SK-N-SH (cell line): ENCODE results near the gene CISD1. TPM values are rescaled to one million over a fixed set of nuclear protein-coding genes. Genes with fewer than 3 reads are reported as not detected.
"Not testable (repeated sequence)": the region's sequence is repeated elsewhere in the genome, so short reads cannot be mapped to it uniquely, and the experiment has no call there.

Experiments
- CTCF ChIA-PET: fragments of 300-600, 350-600 bp; formaldehyde crosslinking; extraction: SDS; loops from one replicate; lab custom pipeline; 2021; lab: Yijun Ruan, JAX
- POLR2A ChIA-PET: fragments of 350-600 bp; sonication (Branson Sonifier 250); formaldehyde crosslinking; extraction: SDS; loops from one replicate; lab custom pipeline; 2020; ENCODE audit warnings: antibody characterized with exemption, inconsistent platforms; lab: Yijun Ruan, JAX
- DNase-seq: peaks from one replicate; pipeline ENCODE4 v3.0.0; 2012
- H2AFZ ChIP-seq: fragments of 200-600 bp; sonication (generic); 2 replicates; pipeline ENCODE4 v1.8.1; 2016; ENCODE audit warnings: antibody characterized with exemption, mild to moderate bottlenecking, low read depth
- H3F3A ChIP-seq: fragments of 200-600 bp; sonication (generic); replicated peaks from 2 replicates; pipeline ENCODE3; 2016; ENCODE audit warnings: antibody characterized with exemption, mild to moderate bottlenecking; ENCODE audit not compliant: insufficient read depth
- H3K27ac ChIP-seq, 2 experiments: fragments of 200-500 bp in 1 of 2; fragments of 200-600 bp in 1 of 2; sonication (Bioruptor generic) in 1 of 2; sonication (generic), shearing (Covaris generic) in 1 of 2; 2 replicates each; pipeline versions ENCODE4 v1.5.1 to v1.6.1; 2014 to 2016; ENCODE audit warnings: low read depth in 2 of 2, inconsistent platforms in 1 of 2, low read length in 1 of 2, mild to moderate bottlenecking in 1 of 2, mixed read lengths in 1 of 2
- H3K27me3 ChIP-seq: fragments of 200-600 bp; sonication (generic), shearing (Covaris generic); 2 replicates; pipeline ENCODE4 v1.6.1; 2016; ENCODE audit warnings: mixed run types; ENCODE audit not compliant: insufficient read depth
- H3K36me3 ChIP-seq, 2 experiments: fragments of 200-500 bp in 1 of 2; fragments of 200-600 bp in 1 of 2; sonication (Bioruptor generic) in 1 of 2; sonication (generic) in 1 of 2; replicated peaks in 1 of 2; 2 replicates each; pipeline versions ENCODE3 to v1.5.1; 2014 to 2016; ENCODE audit warnings: low read length in 1 of 2, mild to moderate bottlenecking in 1 of 2; ENCODE audit not compliant: insufficient read depth in 2 of 2, control insufficient read depth in 1 of 2
- H3K4me1 ChIP-seq, 2 experiments: fragments of 200-500 bp in 1 of 2; fragments of 200-600 bp in 1 of 2; sonication (Bioruptor generic) in 1 of 2; sonication (generic), shearing (Covaris generic) in 1 of 2; 2 replicates each; pipeline versions ENCODE4 v1.5.1 to v1.6.1; 2014 to 2016; ENCODE audit warnings: low read depth in 1 of 2, low read length in 1 of 2, mixed run types in 1 of 2; ENCODE audit not compliant: insufficient read depth in 2 of 2, control insufficient read depth in 1 of 2
- H3K4me2 ChIP-seq: fragments of 200-600 bp; sonication (generic), shearing (Covaris generic); 2 replicates; pipeline ENCODE4 v1.6.1; 2017; ENCODE audit warnings: mixed run types
- H3K4me3 ChIP-seq, 2 experiments: fragments of 200-500 bp in 1 of 2; fragments of 200-600 bp in 1 of 2; sonication (Bioruptor generic) in 1 of 2; sonication (generic), shearing (Covaris generic) in 1 of 2; 2 replicates each; pipeline versions ENCODE4 v1.5.1 to v1.8.1; 2014 to 2016; ENCODE audit warnings: low read depth in 2 of 2, inconsistent platforms in 1 of 2, low read length in 1 of 2, mild to moderate bottlenecking in 1 of 2, mixed read lengths in 1 of 2, moderate library complexity in 1 of 2
- H3K79me2 ChIP-seq: fragments of 200-600 bp; sonication (generic); 2 replicates; pipeline ENCODE4 v1.8.1; 2017; ENCODE audit warnings: mild to moderate bottlenecking; ENCODE audit not compliant: insufficient read depth
- H3K9ac ChIP-seq: fragments of 200-600 bp; sonication (generic); 2 replicates; pipeline ENCODE4 v1.6.1; 2017; ENCODE audit warnings: mixed run types
- H3K9me2 ChIP-seq: fragments of 200-600 bp; sonication (generic); 2 replicates; pipeline ENCODE4 v1.6.1; 2017; ENCODE audit warnings: mixed run types
- H3K9me3 ChIP-seq: fragments of 200-600 bp; sonication (generic); 2 replicates; pipeline ENCODE4 v1.6.1; 2017; ENCODE audit warnings: mixed run types, mild to moderate bottlenecking, moderate library complexity
- H4K20me1 ChIP-seq: fragments of 200-600 bp; sonication (generic); 2 replicates; pipeline ENCODE4 v1.6.1; 2017; ENCODE audit warnings: mild to moderate bottlenecking, mixed run types; ENCODE audit not compliant: insufficient read depth
- EZH2phosphoT487 ChIP-seq: fragments of 200-600 bp; sonication (generic); IDR thresholded peaks from 2 replicates; pipeline ENCODE4 v1.6.1; 2017; ENCODE audit warnings: low read depth, mixed run types, mild to moderate bottlenecking, antibody characterized with exemption, moderate library complexity, borderline replicate concordance
- MXI1 ChIP-seq: IDR thresholded peaks from 2 replicates; pipeline ENCODE4 v1.6.1; 2012; ENCODE audit warnings: mild to moderate bottlenecking, low read depth, low read length, improper control_type of control experiment
- TCF12 ChIP-seq: IDR thresholded peaks from 2 replicates; pipeline ENCODE4 v1.4.0; 2012
- WGBS: methylation state at CpG from one replicate; pipeline ENCODE4 v1.1.6; 2017; ENCODE audit warnings: low lambda C conversion rate; 5-methylcytosine and 5-hydroxymethylcytosine counted together
- polyA plus RNA-seq, 3 experiments: library from polyadenylated mRNA; depleted of rRNA; stranded (reverse); fragments of >200 nt; gene quantifications; 2 replicates each; pipeline ENCODE4 v1.2.3, GENCODE V29; 2012

The CISD1 gene
- polyA plus RNA-seq, 1 of the 3 experiments (the other 2 are of a cell fraction) = 34.1 TPM

GRCh38 chr10:58243269-58243668 lies 25.7 kb upstream of the CISD1 start:
- Histone ChIP-seq H3K4me2 (no peak overlapping the region), H2AFZ (no peak overlapping the region), H3K9me3 (no peaks in the 10 kb centered on the region), H3K79me2 (peaks cover 50% of the 10 kb centered on the region), H3K27ac (no peak overlapping the region), H3F3A (peaks cover 29% of the 10 kb centered on the region)
- no peak for DNase-seq
- CTCF ChIA-PET = no interaction called here
- no peak for TF ChIP-seq MXI1
- TF ChIP-seq TCF12 = no peak
- TF ChIP-seq EZH2phosphoT487 = no peak
- TF ChIP-seq, all 33 proteins: peak for 0
- Histone ChIP-seq H3K27me3 (no peaks in the 10 kb centered on the region), H3K4me1 (peaks cover 4 to 12% of the 10 kb centered on the region in 2 experiments; a peak in 2 of 4 replicates), H3K9ac (no peak overlapping the region), H3K4me3 (no peak overlapping the region), H4K20me1 (no peaks in the 10 kb centered on the region), H3K36me3 (no peaks in the 10 kb centered on the region), H3K9me2 (no peaks in the 10 kb centered on the region)
- POLR2A ChIA-PET = no interaction called here
- WGBS = 94% methylated on average over 13 of the region's 18 CpGs

GRCh38 chr10:58243801-58244200 lies 25.2 kb upstream of the CISD1 start:
- H3K4me3 ChIP-seq, H3K4me1 ChIP-seq, H3K36me3 ChIP-seq, H3K27me3 ChIP-seq, H3K9ac ChIP-seq, DNase-seq, CTCF ChIA-PET, H3K9me3 ChIP-seq, H4K20me1 ChIP-seq, H3K27ac ChIP-seq, H2AFZ ChIP-seq, H3K4me2 ChIP-seq, H3K9me2 ChIP-seq, POLR2A ChIA-PET: not testable (repeated sequence)
- Histone ChIP-seq H3F3A (peaks cover 24% of the 10 kb centered on the region), H3K79me2 (peaks cover 44% of the 10 kb centered on the region)
- 100% methylated on average over 8 of the region's 31 CpGs for WGBS

- H3K4me2 ChIP-seq, DNase-seq: not testable (repeated sequence)
These were observed 24.7 kb upstream of the CISD1 start for GRCh38 chr10:58244242-58244641.

GRCh38 chr10:58244666-58245065 lies 24.3 kb upstream of the CISD1 start:
- H3K4me3 ChIP-seq, H3K27ac ChIP-seq, CTCF ChIA-PET, H2AFZ ChIP-seq, H3K9me2 ChIP-seq, H3K9ac ChIP-seq, H3K4me2 ChIP-seq, H4K20me1 ChIP-seq, H3K9me3 ChIP-seq, H3K4me1 ChIP-seq, H3K36me3 ChIP-seq, DNase-seq, H3K27me3 ChIP-seq, POLR2A ChIA-PET: not testable (repeated sequence)
- peaks cover 36% of the 10 kb centered on the region for H3K79me2 ChIP-seq
- peaks cover 20% of the 10 kb centered on the region for H3F3A ChIP-seq
- 92% methylated on average over 3 of the region's 3 CpGs for WGBS

More at GRCh38 chr10:58244242-58244641, 24.7 kb upstream of the CISD1 start:
- H3K27ac ChIP-seq, POLR2A ChIA-PET, H3K9ac ChIP-seq, H3K27me3 ChIP-seq, CTCF ChIA-PET, H3K4me3 ChIP-seq, H3K9me2 ChIP-seq, H2AFZ ChIP-seq, H3K36me3 ChIP-seq, H3K4me1 ChIP-seq, H4K20me1 ChIP-seq, H3K9me3 ChIP-seq: not testable (repeated sequence)
- peaks cover 40% of the 10 kb centered on the region for H3K79me2 ChIP-seq
- H3F3A ChIP-seq = peaks cover 22% of the 10 kb centered on the region
- WGBS = 93% methylated on average over 4 of the region's 28 CpGs
